Activated CD8-positive, alpha-beta T cell treated with anti-CD3 and anti-CD28 coated beads for 36 hours (primary cell): ENCODE measurements around the gene AK8. TPM values are rescaled to one million over a fixed set of nuclear protein-coding genes. Genes with fewer than 3 reads are reported as not detected.

Experiments
- ATAC-seq: fragments of 200-7000 bp; cut with Tn5 transposase; one replicate; pipeline ENCODE4 v1.10.0; 2021; ENCODE audit warnings: mild to moderate bottlenecking, moderate library complexity
- CTCF ChIA-PET: fragments of 350-600 bp; sonication (Branson Sonifier 250); formaldehyde crosslinking; loops from one replicate; lab custom pipeline; 2021; ENCODE audit warnings: antibody characterized with exemption; lab: Charles Lee
- POLR2A ChIA-PET: fragments of 350-600 bp; sonication (Branson Sonifier 250); formaldehyde crosslinking; loops from one replicate; lab custom pipeline; 2021; ENCODE audit warnings: antibody characterized with exemption; lab: Charles Lee
- DNase-seq: peaks from one replicate; pipeline ENCODE4 v3.0.0-alpha.2; 2020
- H3K27ac Mint-ChIP-seq: one replicate; pipeline ENCODE4 v1.8.0; 2021; ENCODE audit warnings: mild to moderate bottlenecking, mixed read lengths
- H3K27me3 Mint-ChIP-seq: one replicate; pipeline ENCODE4 v1.8.0; 2021; ENCODE audit warnings: mixed read lengths
- H3K36me3 Mint-ChIP-seq: one replicate; pipeline ENCODE4 v1.8.0; 2021; ENCODE audit warnings: low read depth, mixed read lengths
- H3K4me1 Mint-ChIP-seq: one replicate; pipeline ENCODE4 v1.8.0; 2021; ENCODE audit warnings: low read depth, mixed read lengths
- H3K4me3 Mint-ChIP-seq: one replicate; pipeline ENCODE4 v1.8.0; 2021; ENCODE audit warnings: mild to moderate bottlenecking, moderate library complexity, mixed read lengths
- H3K9me3 Mint-ChIP-seq: one replicate; pipeline ENCODE4 v1.8.0; 2021; ENCODE audit warnings: mixed read lengths
- intact Hi-C: fragments of 100-400 bp; cut with micrococcal nuclease; formaldehyde crosslinking; loops from one replicate; pipeline ENCODE4 v1.10.0; 2022
- total RNA-seq, 2 experiments: library from RNA; stranded (reverse); gene quantifications; one replicate each; pipeline ENCODE4 v1.2.3, GENCODE V29; 2021
- TF ChIP-seq, protein P1 (sequence below): fragments of 200-600 bp; IDR thresholded peaks from one replicate; pipeline ENCODE4 v1.8.0; 2022; ENCODE audit warnings: antibody characterized with exemption, mild to moderate bottlenecking

The AK8 gene
- total RNA-seq, 2 experiments from 2014 or later, result not detected

DNA sequence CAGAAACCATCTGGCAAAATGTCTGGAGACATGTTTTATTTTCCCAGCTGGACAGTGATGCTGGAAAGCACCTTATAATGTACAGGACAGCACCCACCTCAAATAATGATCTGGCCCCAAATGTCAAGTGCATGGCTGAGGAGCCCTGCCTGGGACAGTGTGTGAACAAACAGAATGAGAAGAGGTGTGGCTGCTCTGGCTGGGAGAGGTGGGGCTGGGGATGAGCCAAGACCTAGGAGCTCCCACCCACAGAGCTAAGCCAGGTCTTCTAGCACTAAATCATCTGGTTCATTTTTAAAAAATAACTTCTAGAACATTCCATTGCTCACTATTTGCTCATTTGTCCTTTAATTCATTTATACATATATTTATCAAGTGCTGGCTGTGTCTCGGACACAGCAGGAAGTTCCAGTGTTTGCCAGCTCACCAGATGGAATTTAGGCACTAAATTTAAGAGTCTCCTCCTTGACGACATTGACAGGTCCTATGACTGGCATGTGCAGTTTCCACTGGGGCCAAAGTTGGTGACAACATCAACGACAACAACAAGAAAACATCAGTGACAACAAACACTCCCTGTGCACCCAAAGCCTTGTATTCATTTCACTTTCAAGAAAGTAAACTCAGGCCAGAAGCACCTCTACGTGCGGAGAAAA is 148.7 kb downstream of the AK8 start:
- no peak for ATAC-seq
- CTCF ChIA-PET, result no interaction called here

DNA sequence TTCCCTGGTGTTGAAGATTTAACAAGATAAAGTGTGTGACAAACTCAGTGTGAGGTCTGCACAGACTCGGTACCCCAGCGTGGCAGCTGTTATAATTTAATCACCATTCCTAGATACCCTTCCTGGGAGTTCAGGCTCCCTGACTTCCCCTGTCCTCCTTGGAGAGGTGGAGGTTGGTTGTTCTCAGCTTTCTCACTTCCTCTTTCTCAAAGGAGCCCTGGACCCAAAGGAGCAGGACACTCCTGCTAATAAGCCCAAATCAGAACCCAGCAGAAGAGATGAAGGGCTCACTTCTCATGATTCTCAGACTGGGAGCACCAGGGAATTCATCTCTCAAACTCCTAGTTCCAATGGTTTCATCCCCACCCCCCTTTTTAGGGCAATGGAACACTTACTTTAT is 149.6 kb downstream of the AK8 start:
- Mint-ChIP-seq H3K9me3 (no peaks in the 10 kb centered on the region), H3K36me3 (no peaks in the 10 kb centered on the region), H3K27me3 (peaks cover 2% of the 10 kb centered on the region), H3K4me3 (no peak overlapping the region), H3K4me1 (no peaks in the 10 kb centered on the region), H3K27ac (no peak overlapping the region)
- TF ChIP-seq, protein P1, sequence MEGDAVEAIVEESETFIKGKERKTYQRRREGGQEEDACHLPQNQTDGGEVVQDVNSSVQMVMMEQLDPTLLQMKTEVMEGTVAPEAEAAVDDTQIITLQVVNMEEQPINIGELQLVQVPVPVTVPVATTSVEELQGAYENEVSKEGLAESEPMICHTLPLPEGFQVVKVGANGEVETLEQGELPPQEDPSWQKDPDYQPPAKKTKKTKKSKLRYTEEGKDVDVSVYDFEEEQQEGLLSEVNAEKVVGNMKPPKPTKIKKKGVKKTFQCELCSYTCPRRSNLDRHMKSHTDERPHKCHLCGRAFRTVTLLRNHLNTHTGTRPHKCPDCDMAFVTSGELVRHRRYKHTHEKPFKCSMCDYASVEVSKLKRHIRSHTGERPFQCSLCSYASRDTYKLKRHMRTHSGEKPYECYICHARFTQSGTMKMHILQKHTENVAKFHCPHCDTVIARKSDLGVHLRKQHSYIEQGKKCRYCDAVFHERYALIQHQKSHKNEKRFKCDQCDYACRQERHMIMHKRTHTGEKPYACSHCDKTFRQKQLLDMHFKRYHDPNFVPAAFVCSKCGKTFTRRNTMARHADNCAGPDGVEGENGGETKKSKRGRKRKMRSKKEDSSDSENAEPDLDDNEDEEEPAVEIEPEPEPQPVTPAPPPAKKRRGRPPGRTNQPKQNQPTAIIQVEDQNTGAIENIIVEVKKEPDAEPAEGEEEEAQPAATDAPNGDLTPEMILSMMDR, result no peak
- CTCF ChIA-PET, result no interaction called here
- POLR2A ChIA-PET, result no interaction called here
- DNase-seq (no peak), ATAC-seq (no peak)
- intact Hi-C loops, result no loop called here

More for the DNA sequence above, 148.7 kb downstream of the AK8 start:
- POLR2A ChIA-PET, result no interaction called here
- TF ChIP-seq, protein P1, result no peak
- Mint-ChIP-seq H3K4me3 (no peak overlapping the region), H3K36me3 (no peaks in the 10 kb centered on the region), H3K9me3 (no peaks in the 10 kb centered on the region), H3K27me3 (peaks cover 2% of the 10 kb centered on the region), H3K27ac (no peak overlapping the region), H3K4me1 (no peaks in the 10 kb centered on the region)
- intact Hi-C loops, result no loop called here
- no peak for DNase-seq

DNA sequence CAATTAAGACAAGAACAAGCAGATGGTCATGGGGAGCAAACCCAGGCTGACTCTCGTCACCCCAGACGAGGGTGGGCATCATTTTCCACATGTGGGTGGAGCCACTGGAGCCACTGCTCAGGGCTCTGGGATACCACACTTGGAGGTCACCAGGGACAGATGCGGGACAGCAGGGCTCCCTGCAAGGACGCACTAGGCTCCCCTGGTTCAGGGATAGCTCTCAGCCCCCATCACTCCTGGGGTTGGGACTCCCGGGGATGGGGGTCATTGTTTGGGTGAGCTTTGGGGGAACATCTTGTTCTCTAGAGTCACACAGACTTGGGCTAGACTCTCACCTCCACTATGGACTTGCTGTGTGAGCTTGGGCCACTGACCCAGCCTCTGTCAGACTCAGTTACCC is 150.0 kb downstream of the AK8 start:
- Mint-ChIP-seq H3K27ac (no peak overlapping the region), H3K4me1 (no peaks in the 10 kb centered on the region), H3K27me3 (peaks cover 3% of the 10 kb centered on the region), H3K4me3 (no peak overlapping the region), H3K36me3 (no peaks in the 10 kb centered on the region), H3K9me3 (no peaks in the 10 kb centered on the region)
- DNase-seq (no peak), ATAC-seq (no peak)
- CTCF ChIA-PET, result no interaction called here
- intact Hi-C loops, result no loop called here
- POLR2A ChIA-PET, result no interaction called here
- TF ChIP-seq, protein P1, result no peak

DNA sequence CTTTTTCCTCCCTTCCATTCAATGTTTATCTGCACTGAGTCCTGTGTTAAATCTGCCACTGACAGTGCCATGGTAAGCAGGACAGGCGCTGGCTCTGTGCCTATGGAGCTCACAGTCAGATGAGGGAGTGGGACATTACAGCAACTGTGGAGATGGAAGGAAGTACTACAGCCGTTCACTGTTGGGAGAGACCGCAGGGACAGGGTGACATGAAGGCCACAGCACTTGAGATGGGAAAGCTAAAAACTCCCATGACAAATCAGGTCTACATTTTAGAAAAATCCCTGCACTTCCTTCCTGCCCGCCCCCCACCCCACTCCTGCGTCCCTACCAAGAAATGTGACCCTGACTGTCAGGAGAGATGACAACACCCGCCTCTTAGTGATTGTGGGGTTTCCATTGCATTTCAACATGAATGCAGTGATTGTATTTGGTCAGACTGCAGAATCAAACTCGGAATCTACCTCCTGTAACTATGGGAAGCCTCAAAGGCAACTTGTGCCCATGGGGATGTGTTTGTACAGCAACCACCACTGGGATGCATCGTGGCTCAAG is 151.4 kb downstream of the AK8 start:
- intact Hi-C loops, result no loop called here
- POLR2A ChIA-PET, result no interaction called here
- no peaks in the 10 kb centered on the region for H3K9me3 Mint-ChIP-seq

DNA sequence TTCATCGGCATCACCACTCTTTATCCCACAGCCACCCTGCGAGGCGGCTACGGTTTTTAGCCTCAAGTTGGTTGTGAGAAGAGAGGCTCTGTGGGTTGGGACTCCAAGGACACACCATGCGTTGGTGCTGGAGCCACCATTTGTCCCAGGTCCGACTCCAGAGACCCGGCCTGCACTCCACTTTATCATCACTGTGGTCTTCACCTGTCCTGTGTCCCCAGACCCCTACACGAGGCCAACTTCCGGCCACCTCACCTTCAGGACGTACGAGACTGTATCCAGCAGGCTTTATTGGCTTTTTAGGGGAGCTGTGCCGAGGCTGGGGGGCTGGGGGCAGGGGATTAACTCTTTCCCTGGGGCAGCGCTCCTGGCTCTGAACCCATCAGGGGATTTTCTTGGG is 152.8 kb downstream of the AK8 start:
- Mint-ChIP-seq H3K9me3 (no peaks in the 10 kb centered on the region), H3K4me1 (no peaks in the 10 kb centered on the region), H3K27me3 (peaks cover 5% of the 10 kb centered on the region), H3K36me3 (no peaks in the 10 kb centered on the region), H3K27ac (no peak overlapping the region), H3K4me3 (no peak overlapping the region)
- intact Hi-C loops, result no loop called here
- ATAC-seq (no peak), DNase-seq (no peak)
- POLR2A ChIA-PET, result no interaction called here
- TF ChIP-seq, protein P1, result no peak
- CTCF ChIA-PET, result interaction anchor here (1.1 kb wide), 1 partner anchor 56 kb away, joined by 3 read pairs; the partner anchor contains the start of gene DDX31

More for the DNA sequence above, 151.4 kb downstream of the AK8 start:
- H3K4me3 Mint-ChIP-seq, result no peak overlapping the region
- H3K36me3 Mint-ChIP-seq, result no peaks in the 10 kb centered on the region
- CTCF ChIA-PET, result interaction anchor here (1.0 kb wide), 1 partner anchor 8 kb away, joined by 3 read pairs; no protein-coding TSS in a partner anchor
- no peak for DNase-seq
- no peak overlapping the region for H3K27ac Mint-ChIP-seq
- TF ChIP-seq, protein P1, result no peak
- ATAC-seq, result no peak
- peaks cover 5% of the 10 kb centered on the region for H3K27me3 Mint-ChIP-seq
- no peaks in the 10 kb centered on the region for H3K4me1 Mint-ChIP-seq
